GM21529 (cell line): ENCODE measurements around the gene ARHGEF10L.
"Not testable (repeated sequence)": the region's sequence is repeated elsewhere in the genome, so short reads cannot be mapped to it uniquely, and the experiment has no call there.

Experiments used
- ATAC-seq: cut with Tn5 transposase; IDR thresholded peaks from one replicate; pipeline ENCODE4 v1.9.1; 2021; ENCODE audit not compliant: unreplicated experiment

ARHGEF10L gene

GRCh38 chr1:17539477-17540254 is at the start of gene ARHGEF10L:
ARHGEF10L (plus strand) TSS chr1:17539698; CDS start chr1:17580596, 40,898 bp downstream.
- ATAC-seq: no peak

- not testable (repeated sequence) for ATAC-seq
Measured at GRCh38 chr1:17489768-17490417, 49.6 kb upstream of the ARHGEF10L start.

GRCh38 chr1:17490667-17491066 is 48.8 kb upstream of the ARHGEF10L start:
- not testable (repeated sequence) for ATAC-seq

- no peak for ATAC-seq
Measured at GRCh38 chr1:17494114-17494729, 45.3 kb upstream of the ARHGEF10L start.

- no peak for ATAC-seq
Measured at GRCh38 chr1:17496419-17496818, 43.1 kb upstream of the ARHGEF10L start.

- ATAC-seq: no peak
Measured at GRCh38 chr1:17498214-17498613, 41.3 kb upstream of the ARHGEF10L start.

- ATAC-seq: peak; percentile 53
Measured at GRCh38 chr1:17502326-17502778, 37.1 kb upstream of the ARHGEF10L start.

GRCh38 chr1:17503146-17503545 is 36.4 kb upstream of the ARHGEF10L start:
- ATAC-seq: no peak

GRCh38 chr1:17507200-17507599 is 32.3 kb upstream of the ARHGEF10L start:
- ATAC-seq: not testable (repeated sequence)

GRCh38 chr1:17507915-17508314 is 31.6 kb upstream of the ARHGEF10L start:
- ATAC-seq: no peak

- ATAC-seq: no peak
Measured at GRCh38 chr1:17509363-17509762, 30.1 kb upstream of the ARHGEF10L start.

- no peak for ATAC-seq
Measured at GRCh38 chr1:17510138-17510537, 29.4 kb upstream of the ARHGEF10L start.

GRCh38 chr1:17511188-17511587 is 28.3 kb upstream of the ARHGEF10L start:
- no peak for ATAC-seq

GRCh38 chr1:17513131-17513530 is 26.4 kb upstream of the ARHGEF10L start:
- no peak for ATAC-seq

- no peak for ATAC-seq
Measured at GRCh38 chr1:17514776-17515175, 24.7 kb upstream of the ARHGEF10L start.

- ATAC-seq: no peak
Measured at GRCh38 chr1:17515902-17516301, 23.6 kb upstream of the ARHGEF10L start.

- ATAC-seq: no peak
Measured at GRCh38 chr1:17516303-17517214, 22.9 kb upstream of the ARHGEF10L start.

GRCh38 chr1:17520041-17520440 is 19.5 kb upstream of the ARHGEF10L start:
- ATAC-seq: no peak

GRCh38 chr1:17520473-17521319 is 18.8 kb upstream of the ARHGEF10L start:
- no peak for ATAC-seq
